Endothelial cell of umbilical vein (primary cell): ENCODE results near the gene HDGFL2. TPM values are rescaled to one million over a fixed set of nuclear protein-coding genes. Genes with fewer than 3 reads are reported as not detected.

Experiments
- BruUV-seq: library from RNA; stranded (reverse); fragments of 400-500 nt; replicated peaks from 2 replicates; lab custom pipeline; 2021; lab: Mats Ljungman, UMichigan
- CTCF ChIA-PET: fragments of 300-600, 350-600 bp; sonication (Branson Sonifier 250); formaldehyde crosslinking; loops from one replicate; lab custom pipeline; 2021; ENCODE audit warnings: antibody characterized with exemption, inconsistent platforms; lab: Charles Lee
- POLR2A ChIA-PET: fragments of 300-600, 350-600 bp; sonication (Branson Sonifier 250); formaldehyde crosslinking; loops from one replicate; lab custom pipeline; 2021; ENCODE audit warnings: antibody characterized with exemption, inconsistent platforms; lab: Charles Lee
- DNase-seq: peaks from one replicate; pipeline ENCODE4 v3.0.0-alpha.2; 2011; ENCODE audit warnings: low read depth, low spot score
- FAIRE-seq: peaks from 2 replicates; lab custom pipeline; 2011; peaks lifted over from hg19 to GRCh38; lab: Jason Lieb, UNC
- H2AFZ ChIP-seq: 2 replicates; pipeline ENCODE4 v1.6.0; 2012; ENCODE audit warnings: low read depth, low read length, control low read depth, inconsistent platforms
- H3K27ac ChIP-seq: 2 replicates; pipeline ENCODE4 v1.5.1; 2011; ENCODE audit warnings: low read depth, mild to moderate bottlenecking, control low read depth, low read length, moderate library complexity; ENCODE audit not compliant: insufficient read depth
- H3K27me3 ChIP-seq, 2 experiments: 2 replicates each; pipeline versions ENCODE4 v1.6.0 to v1.6.1; 2011; ENCODE audit warnings: low read length in 2 of 2, mixed read lengths in 1 of 2; ENCODE audit not compliant: control insufficient read depth in 2 of 2, insufficient read depth in 2 of 2
- H3K36me3 ChIP-seq, 2 experiments: 2 replicates in 1 of 2; 3 replicates in 1 of 2; pipeline ENCODE4 v1.5.1; 2011; ENCODE audit warnings: low read length in 2 of 2, mild to moderate bottlenecking in 1 of 2, moderate library complexity in 1 of 2; ENCODE audit not compliant: control insufficient read depth in 2 of 2, insufficient read depth in 2 of 2; ENCODE audit errors: extremely low read depth in 1 of 2
- H3K4me1 ChIP-seq: 3 replicates; pipeline ENCODE4 v1.5.1; 2011; ENCODE audit warnings: mild to moderate bottlenecking, low read length; ENCODE audit not compliant: control insufficient read depth, insufficient read depth; ENCODE audit errors: extremely low read depth
- H3K4me2 ChIP-seq: 2 replicates; pipeline ENCODE4 v1.6.1; 2011; ENCODE audit warnings: low read length, control low read depth, mixed read lengths; ENCODE audit not compliant: insufficient read depth
- H3K4me3 ChIP-seq, 3 experiments: fragments of 200-600 bp in 1 of 3; sonication (generic), shearing (Covaris generic) in 1 of 3; replicated peaks in 1 of 3; 2 replicates each; pipeline ENCODE4 v1.5.1; 2011 to 2016; ENCODE audit warnings: control low read depth in 3 of 3, low read length in 3 of 3, mild to moderate bottlenecking in 2 of 3, inconsistent platforms in 1 of 3, low read depth in 1 of 3, moderate library complexity in 1 of 3; ENCODE audit not compliant: insufficient read depth in 1 of 3
- H3K79me2 ChIP-seq: 2 replicates; pipeline ENCODE4 v1.6.0; 2012; ENCODE audit warnings: low read length, inconsistent platforms; ENCODE audit not compliant: control insufficient read depth, insufficient read depth
- H3K9ac ChIP-seq: replicated peaks from 2 replicates; pipeline ENCODE3; 2011; ENCODE audit warnings: low read length, control low read depth; ENCODE audit not compliant: insufficient read depth; ENCODE audit errors: extremely low read depth
- H3K9me1 ChIP-seq: replicated peaks from 3 replicates; pipeline ENCODE4 v1.6.0; 2011; ENCODE audit warnings: mild to moderate bottlenecking, low read length; ENCODE audit not compliant: control insufficient read depth, insufficient read depth; ENCODE audit errors: extremely low read depth
- H3K9me3 ChIP-seq: replicated peaks from 2 replicates; pipeline ENCODE4 v1.5.1; 2012; ENCODE audit warnings: low read length, inconsistent platforms; ENCODE audit not compliant: control insufficient read depth, insufficient read depth
- H4K20me1 ChIP-seq: replicated peaks from 2 replicates; pipeline ENCODE3; 2011; ENCODE audit warnings: mild to moderate bottlenecking, low read length; ENCODE audit not compliant: control insufficient read depth, insufficient read depth; ENCODE audit errors: extremely low read depth
- CTCF ChIP-seq, 2 donors: IDR thresholded peaks; 1 replicate in 1 of 2; 2 replicates in 1 of 2; pipeline ENCODE4 v1.5.1; 2011; ENCODE audit warnings: low read length in 2 of 2, mild to moderate bottlenecking in 2 of 2, moderate library complexity in 2 of 2, control low read depth in 1 of 2, inconsistent platforms in 1 of 2, low read depth in 1 of 2; ENCODE audit not compliant: insufficient read depth in 1 of 2; ENCODE audit errors: extremely low read depth in 1 of 2
- EZH2 ChIP-seq: IDR thresholded peaks from 2 replicates; pipeline ENCODE4 v1.6.1; 2012; ENCODE audit warnings: borderline replicate concordance, low read depth, mild to moderate bottlenecking, moderate library complexity, low read length, inconsistent platforms; ENCODE audit not compliant: severe bottlenecking
- FOS ChIP-seq: IDR thresholded peaks from 2 replicates; pipeline ENCODE4 v1.6.1; 2011; ENCODE audit warnings: mild to moderate bottlenecking, low read length, moderate library complexity, borderline replicate concordance; ENCODE audit not compliant: insufficient read depth
- GATA2 ChIP-seq: IDR thresholded peaks from 2 replicates; pipeline ENCODE4 v1.7.0; 2011; ENCODE audit warnings: low read depth, mild to moderate bottlenecking, moderate library complexity, mixed read lengths, low read length; ENCODE audit not compliant: insufficient read length, insufficient read depth
- JUN ChIP-seq: IDR thresholded peaks from 2 replicates; pipeline ENCODE4 v1.6.1; 2011; ENCODE audit warnings: borderline replicate concordance, low read depth; ENCODE audit not compliant: insufficient read length, insufficient read depth
- MAX ChIP-seq: IDR thresholded peaks from 2 replicates; pipeline ENCODE4 v1.6.1; 2011; ENCODE audit not compliant: insufficient read depth, insufficient read length
- MYC ChIP-seq: IDR thresholded peaks from one replicate; pipeline ENCODE4 v1.6.1; 2011; ENCODE audit warnings: mild to moderate bottlenecking, low read depth, low read length
- POLR2A ChIP-seq: IDR thresholded peaks from 2 replicates; pipeline ENCODE4 v1.6.1; 2012; ENCODE audit warnings: low read depth, mild to moderate bottlenecking, control low read depth, low read length
- POLR2AphosphoS5 ChIP-seq: IDR thresholded peaks from 2 replicates; pipeline ENCODE4 v1.6.1; 2012; ENCODE audit warnings: low read depth, mild to moderate bottlenecking, control low read depth, low read length, moderate library complexity; ENCODE audit not compliant: insufficient read depth
- dilution Hi-C: fragments of 300-500 bp; cut with MboI; formaldehyde crosslinking; loops from one replicate; pipeline ENCODE4 v1.15.0; 2019; ENCODE audit warnings: low sequenced_read_pairs; ENCODE audit not compliant: extremely low pct_ligation_motif_present
- intact Hi-C: fragments of 100-400 bp; cut with micrococcal nuclease; formaldehyde crosslinking; loops from one replicate; pipeline ENCODE4 v1.10.0; 2022
- polyA plus RNA-seq, 4 experiments: library from polyadenylated mRNA; depleted of rRNA in 3 of 4; stranded (reverse) in 3 of 4; unstranded in 1 of 4; fragments of >200 nt; gene quantifications; 2 replicates each; pipeline versions ENCODE4 v1.2.1 to v1.2.3, GENCODE V29; 2011 to 2012; ENCODE audit warnings: missing spikeins in 1 of 4
- total RNA-seq: library from RNA; stranded (reverse); gene quantifications from 2 replicates; pipeline ENCODE4 v1.2.3, GENCODE V29; 2021

The HDGFL2 gene
- total and polyA plus RNA-seq, 2 donors (not counting 3 experiments of a cell fraction or from before 2014, with no cell fraction given): 39.1 to 79.6 TPM

- dilution Hi-C loops (no loop called here), intact Hi-C loops (no loop called here)
- Histone ChIP-seq H3K36me3 (no peaks in the 10 kb centered on the region), H3K9me3 (no peaks in the 10 kb centered on the region), H3K79me2 (no peaks in the 10 kb centered on the region), H3K9me1 (no peaks in the 10 kb centered on the region), H3K27ac (no peak overlapping the region), H3K4me2 (no peak overlapping the region), H3K4me1 (no peaks in the 10 kb centered on the region), H3K27me3 (no peaks in the 10 kb centered on the region), H3K9ac (no peak overlapping the region), H2AFZ (no peak overlapping the region), H3K4me3 (no peak overlapping the region), H4K20me1 (no peaks in the 10 kb centered on the region)
- POLR2A ChIA-PET: no interaction called here
- no peak for FAIRE-seq
- BruUV-seq: no TSS peak
- CTCF ChIA-PET: interaction anchor here (0.7 to 2.8 kb wide), 5 partner anchors 9 to 120 kb away, joined by 3 to 17 read pairs (median 7); no protein-coding TSS in a partner anchor
- TF ChIP-seq FOS (no peak), POLR2AphosphoS5 (no peak)
- DNase-seq: no peak
Observed at GRCh38 chr19:4515732-4516131, 43.6 kb downstream of the HDGFL2 start.

- H3K4me3 ChIP-seq: no peak overlapping the region
- H3K36me3 ChIP-seq: no peaks in the 10 kb centered on the region
- no peaks in the 10 kb centered on the region for H4K20me1 ChIP-seq
- no peaks in the 10 kb centered on the region for H3K9me3 ChIP-seq
- no peaks in the 10 kb centered on the region for H3K79me2 ChIP-seq
- intact Hi-C loops: no loop called here
- FAIRE-seq: no peak
- H3K27me3 ChIP-seq: no peaks in the 10 kb centered on the region
- no peaks in the 10 kb centered on the region for H3K4me1 ChIP-seq
- no peak overlapping the region for H3K9ac ChIP-seq
- CTCF ChIA-PET: interaction anchor here (0.7 to 2.8 kb wide), 4 partner anchors 10 to 120 kb away, joined by 3 to 17 read pairs (median 5); no protein-coding TSS in a partner anchor
- dilution Hi-C loops: no loop called here
- H3K9me1 ChIP-seq: no peaks in the 10 kb centered on the region
- POLR2A ChIA-PET: no interaction called here
- H3K4me2 ChIP-seq: no peak overlapping the region
- TF ChIP-seq POLR2AphosphoS5 (no peak), GATA2 (no peak), POLR2A (no peak), MAX (no peak), MYC (no peak), CTCF (IDR thresholded peaks at IDR 0.05; ENCODE audit: extremely low read depth in 1 of 2, insufficient read depth in 1 of 2, low read depth in 1 of 2, low read length in 2 of 2) (no peak), FOS (no peak), EZH2 (no peak), JUN (no peak)
- H2AFZ ChIP-seq: no peak overlapping the region
- BruUV-seq: no TSS peak
- no peak for DNase-seq
- no peak overlapping the region for H3K27ac ChIP-seq
Observed at GRCh38 chr19:4516199-4516938, 44.3 kb downstream of the HDGFL2 start.
